ENCODE data around the gene GABRG3.

The GABRG3 gene

DNA sequence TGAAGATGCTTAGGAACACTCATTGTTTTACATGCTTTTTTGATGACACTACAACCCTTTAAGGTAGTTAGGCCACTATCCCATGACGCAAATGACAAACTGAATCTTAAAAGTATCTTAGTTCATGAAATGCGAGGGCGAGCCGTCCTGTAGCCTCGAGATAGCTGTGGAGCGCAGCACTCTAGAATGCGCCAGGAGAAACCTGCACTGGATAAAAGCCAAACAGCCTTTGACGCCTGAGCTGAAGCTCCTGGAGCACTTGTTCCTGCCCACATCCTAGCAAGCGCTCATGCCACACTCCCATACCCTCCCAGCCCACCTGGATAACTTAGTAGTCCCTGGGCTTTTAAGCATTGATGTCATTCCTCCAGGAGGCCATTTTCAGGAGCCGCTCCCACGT is 516.9 kb downstream of the GABRG3 start:
- TF ChIP-seq KLF7 (tag by site-specific recombination; IDR thresholded peaks at IDR 0.05; ENCODE audit: borderline replicate concordance) (no peak), ZNF138 (tag by site-specific recombination; IDR thresholded peaks at IDR 0.05; ENCODE audit: borderline replicate concordance) (no peak), KLF8 (tag by site-specific recombination; IDR thresholded peaks at IDR 0.05) (no peak)
- TF ChIP-seq, protein P1, sequence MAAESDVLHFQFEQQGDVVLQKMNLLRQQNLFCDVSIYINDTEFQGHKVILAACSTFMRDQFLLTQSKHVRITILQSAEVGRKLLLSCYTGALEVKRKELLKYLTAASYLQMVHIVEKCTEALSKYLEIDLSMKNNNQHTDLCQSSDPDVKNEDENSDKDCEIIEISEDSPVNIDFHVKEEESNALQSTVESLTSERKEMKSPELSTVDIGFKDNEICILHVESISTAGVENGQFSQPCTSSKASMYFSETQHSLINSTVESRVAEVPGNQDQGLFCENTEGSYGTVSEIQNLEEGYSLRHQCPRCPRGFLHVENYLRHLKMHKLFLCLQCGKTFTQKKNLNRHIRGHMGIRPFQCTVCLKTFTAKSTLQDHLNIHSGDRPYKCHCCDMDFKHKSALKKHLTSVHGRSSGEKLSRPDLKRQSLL (tag by site-specific recombination; IDR thresholded peaks at IDR 0.05), result no peak
- TF ChIP-seq, protein P2, sequence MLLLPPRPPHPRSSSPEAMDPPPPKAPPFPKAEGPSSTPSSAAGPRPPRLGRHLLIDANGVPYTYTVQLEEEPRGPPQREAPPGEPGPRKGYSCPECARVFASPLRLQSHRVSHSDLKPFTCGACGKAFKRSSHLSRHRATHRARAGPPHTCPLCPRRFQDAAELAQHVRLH (tag by site-specific recombination; IDR thresholded peaks at IDR 0.05), result no peak
- POLR2A ChIA-PET, result no interaction called here
- Histone ChIP-seq H3K4me3 (ENCODE audit: low read depth, low read length) (no peak overlapping the region), H3K9me3 (ENCODE audit: control insufficient read depth, insufficient read depth, low read depth, low read length) (no peaks in the 10 kb centered on the region), H3K4me1 (ENCODE audit: control insufficient read depth, insufficient read depth, low read length) (no peaks in the 10 kb centered on the region), H3K36me3 (ENCODE audit: control insufficient read depth in 2 of 2, insufficient read depth in 1 of 2, low read length in 2 of 2) (no peaks in the 10 kb centered on the region), H3K27ac (ENCODE audit: extremely low read depth, low read depth, low read length) (no peak overlapping the region)
- CTCF ChIA-PET, result no interaction called here

DNA sequence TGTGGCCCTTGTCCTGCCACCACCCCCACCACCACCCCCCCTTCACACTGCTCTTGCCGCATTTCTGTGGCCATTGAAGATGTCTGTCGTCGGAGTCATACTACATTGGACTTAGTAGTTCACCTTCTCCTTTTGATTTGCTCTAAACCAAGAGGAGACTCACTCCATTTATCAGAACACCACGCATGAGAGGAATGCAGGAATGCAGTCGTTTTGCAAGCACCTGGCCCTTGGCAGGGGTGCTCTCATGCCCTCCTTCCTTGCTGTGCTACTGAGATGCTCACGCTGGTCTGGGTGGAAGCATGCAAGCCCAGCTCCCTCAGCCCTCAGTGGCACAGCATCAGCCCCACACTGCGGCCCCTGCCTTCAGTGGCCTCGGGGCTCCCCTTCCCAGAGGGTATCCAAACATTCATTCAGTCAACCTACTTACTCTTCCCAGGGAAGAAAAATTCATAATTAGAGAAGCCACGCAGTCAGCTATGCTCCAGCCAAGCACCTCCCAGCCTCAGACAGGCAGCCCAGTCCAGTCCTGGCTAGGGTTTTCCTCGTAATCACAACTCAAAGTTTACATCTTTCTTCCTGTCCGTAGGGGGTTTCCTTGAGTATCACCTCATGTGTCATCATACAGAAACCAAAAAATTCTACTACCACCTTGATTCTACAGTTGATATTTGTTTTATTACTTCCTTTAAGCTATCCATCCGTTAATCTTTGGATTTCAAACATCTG is 520.0 kb downstream of the GABRG3 start:
- TF ChIP-seq ZNF560 (tag by site-specific recombination; IDR thresholded peaks at IDR 0.05; ENCODE audit: borderline replicate concordance) (no peak), ZSCAN23 (tag by site-specific recombination; IDR thresholded peaks at IDR 0.05) (no peak), ZNF2 (tag by site-specific recombination; IDR thresholded peaks at IDR 0.05) (no peak), ZNF843 (tag by site-specific recombination; IDR thresholded peaks at IDR 0.05) (no peak), ZNF138 (tag by site-specific recombination; IDR thresholded peaks at IDR 0.05; ENCODE audit: borderline replicate concordance) (no peak), ZNF623 (tag by site-specific recombination; IDR thresholded peaks at IDR 0.05) (no peak), ZNF530 (tag by site-specific recombination; IDR thresholded peaks at IDR 0.05; ENCODE audit: low read depth) (no peak), ZNF24 (tag by site-specific recombination; IDR thresholded peaks at IDR 0.05) (no peak), ZNF830 (tag by site-specific recombination; IDR thresholded peaks at IDR 0.05; ENCODE audit: low read depth) (no peak), ZFP3 (tag by site-specific recombination; IDR thresholded peaks at IDR 0.05; ENCODE audit: low read depth) (no peak)
- TF ChIP-seq, protein P3, sequence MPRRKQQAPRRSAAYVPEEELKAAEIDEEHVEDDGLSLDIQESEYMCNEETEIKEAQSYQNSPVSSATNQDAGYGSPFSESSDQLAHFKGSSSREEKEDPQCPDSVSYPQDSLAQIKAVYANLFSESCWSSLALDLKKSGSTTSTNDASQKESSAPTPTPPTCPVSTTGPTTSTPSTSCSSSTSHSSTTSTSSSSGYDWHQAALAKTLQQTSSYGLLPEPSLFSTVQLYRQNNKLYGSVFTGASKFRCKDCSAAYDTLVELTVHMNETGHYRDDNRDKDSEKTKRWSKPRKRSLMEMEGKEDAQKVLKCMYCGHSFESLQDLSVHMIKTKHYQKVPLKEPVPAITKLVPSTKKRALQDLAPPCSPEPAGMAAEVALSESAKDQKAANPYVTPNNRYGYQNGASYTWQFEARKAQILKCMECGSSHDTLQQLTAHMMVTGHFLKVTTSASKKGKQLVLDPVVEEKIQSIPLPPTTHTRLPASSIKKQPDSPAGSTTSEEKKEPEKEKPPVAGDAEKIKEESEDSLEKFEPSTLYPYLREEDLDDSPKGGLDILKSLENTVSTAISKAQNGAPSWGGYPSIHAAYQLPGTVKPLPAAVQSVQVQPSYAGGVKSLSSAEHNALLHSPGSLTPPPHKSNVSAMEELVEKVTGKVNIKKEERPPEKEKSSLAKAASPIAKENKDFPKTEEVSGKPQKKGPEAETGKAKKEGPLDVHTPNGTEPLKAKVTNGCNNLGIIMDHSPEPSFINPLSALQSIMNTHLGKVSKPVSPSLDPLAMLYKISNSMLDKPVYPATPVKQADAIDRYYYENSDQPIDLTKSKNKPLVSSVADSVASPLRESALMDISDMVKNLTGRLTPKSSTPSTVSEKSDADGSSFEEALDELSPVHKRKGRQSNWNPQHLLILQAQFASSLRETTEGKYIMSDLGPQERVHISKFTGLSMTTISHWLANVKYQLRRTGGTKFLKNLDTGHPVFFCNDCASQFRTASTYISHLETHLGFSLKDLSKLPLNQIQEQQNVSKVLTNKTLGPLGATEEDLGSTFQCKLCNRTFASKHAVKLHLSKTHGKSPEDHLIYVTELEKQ (tag by site-specific recombination; IDR thresholded peaks at IDR 0.05; ENCODE audit: borderline replicate concordance), result no peak
- TF ChIP-seq, protein P4, sequence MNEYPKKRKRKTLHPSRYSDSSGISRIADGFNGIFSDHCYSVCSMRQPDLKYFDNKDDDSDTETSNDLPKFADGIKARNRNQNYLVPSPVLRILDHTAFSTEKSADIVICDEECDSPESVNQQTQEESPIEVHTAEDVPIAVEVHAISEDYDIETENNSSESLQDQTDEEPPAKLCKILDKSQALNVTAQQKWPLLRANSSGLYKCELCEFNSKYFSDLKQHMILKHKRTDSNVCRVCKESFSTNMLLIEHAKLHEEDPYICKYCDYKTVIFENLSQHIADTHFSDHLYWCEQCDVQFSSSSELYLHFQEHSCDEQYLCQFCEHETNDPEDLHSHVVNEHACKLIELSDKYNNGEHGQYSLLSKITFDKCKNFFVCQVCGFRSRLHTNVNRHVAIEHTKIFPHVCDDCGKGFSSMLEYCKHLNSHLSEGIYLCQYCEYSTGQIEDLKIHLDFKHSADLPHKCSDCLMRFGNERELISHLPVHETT (tag by site-specific recombination; IDR thresholded peaks at IDR 0.05), result no peak
- TF ChIP-seq, protein P5, sequence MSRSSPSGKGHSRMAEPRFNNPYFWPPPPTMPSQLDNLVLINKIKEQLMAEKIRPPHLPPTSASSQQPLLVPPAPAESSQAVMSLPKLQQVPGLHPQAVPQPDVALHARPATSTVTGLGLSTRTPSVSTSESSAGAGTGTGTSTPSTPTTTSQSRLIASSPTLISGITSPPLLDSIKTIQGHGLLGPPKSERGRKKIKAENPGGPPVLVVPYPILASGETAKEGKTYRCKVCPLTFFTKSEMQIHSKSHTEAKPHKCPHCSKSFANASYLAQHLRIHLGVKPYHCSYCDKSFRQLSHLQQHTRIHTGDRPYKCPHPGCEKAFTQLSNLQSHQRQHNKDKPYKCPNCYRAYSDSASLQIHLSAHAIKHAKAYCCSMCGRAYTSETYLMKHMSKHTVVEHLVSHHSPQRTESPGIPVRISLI (tag by site-specific recombination; IDR thresholded peaks at IDR 0.05), result no peak
- TF ChIP-seq, protein P6, sequence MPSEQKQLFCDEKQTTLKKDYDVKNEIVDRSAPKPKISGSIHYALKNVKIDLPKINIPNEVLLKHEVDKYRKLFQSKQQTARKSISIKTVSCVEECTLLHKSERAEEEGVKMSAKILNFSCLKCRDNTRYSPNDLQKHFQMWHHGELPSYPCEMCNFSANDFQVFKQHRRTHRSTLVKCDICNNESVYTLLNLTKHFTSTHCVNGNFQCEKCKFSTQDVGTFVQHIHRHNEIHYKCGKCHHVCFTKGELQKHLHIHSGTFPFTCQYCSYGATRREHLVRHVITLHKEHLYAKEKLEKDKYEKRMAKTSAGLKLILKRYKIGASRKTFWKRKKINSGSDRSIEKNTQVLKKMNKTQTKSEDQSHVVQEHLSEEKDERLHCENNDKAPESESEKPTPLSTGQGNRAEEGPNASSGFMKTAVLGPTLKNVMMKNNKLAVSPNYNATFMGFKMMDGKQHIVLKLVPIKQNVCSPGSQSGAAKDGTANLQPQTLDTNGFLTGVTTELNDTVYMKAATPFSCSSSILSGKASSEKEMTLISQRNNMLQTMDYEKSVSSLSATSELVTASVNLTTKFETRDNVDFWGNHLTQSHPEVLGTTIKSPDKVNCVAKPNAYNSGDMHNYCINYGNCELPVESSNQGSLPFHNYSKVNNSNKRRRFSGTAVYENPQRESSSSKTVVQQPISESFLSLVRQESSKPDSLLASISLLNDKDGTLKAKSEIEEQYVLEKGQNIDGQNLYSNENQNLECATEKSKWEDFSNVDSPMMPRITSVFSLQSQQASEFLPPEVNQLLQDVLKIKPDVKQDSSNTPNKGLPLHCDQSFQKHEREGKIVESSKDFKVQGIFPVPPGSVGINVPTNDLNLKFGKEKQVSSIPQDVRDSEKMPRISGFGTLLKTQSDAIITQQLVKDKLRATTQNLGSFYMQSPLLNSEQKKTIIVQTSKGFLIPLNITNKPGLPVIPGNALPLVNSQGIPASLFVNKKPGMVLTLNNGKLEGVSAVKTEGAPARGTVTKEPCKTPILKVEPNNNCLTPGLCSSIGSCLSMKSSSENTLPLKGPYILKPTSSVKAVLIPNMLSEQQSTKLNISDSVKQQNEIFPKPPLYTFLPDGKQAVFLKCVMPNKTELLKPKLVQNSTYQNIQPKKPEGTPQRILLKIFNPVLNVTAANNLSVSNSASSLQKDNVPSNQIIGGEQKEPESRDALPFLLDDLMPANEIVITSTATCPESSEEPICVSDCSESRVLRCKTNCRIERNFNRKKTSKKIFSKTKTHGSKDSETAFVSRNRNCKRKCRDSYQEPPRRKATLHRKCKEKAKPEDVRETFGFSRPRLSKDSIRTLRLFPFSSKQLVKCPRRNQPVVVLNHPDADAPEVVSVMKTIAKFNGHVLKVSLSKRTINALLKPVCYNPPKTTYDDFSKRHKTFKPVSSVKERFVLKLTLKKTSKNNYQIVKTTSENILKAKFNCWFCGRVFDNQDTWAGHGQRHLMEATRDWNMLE (tag by site-specific recombination; conservative IDR thresholded peaks at IDR 0.05; ENCODE audit: low read depth), result no peak
- ChIA-PET CTCF (interaction anchor here (0.7 kb wide), 1 partner anchor 8 kb away, joined by 3 read pairs; no protein-coding TSS in a partner anchor), POLR2A (no interaction called here)
- H3K9me3 ChIP-seq (ENCODE audit: control insufficient read depth, insufficient read depth, low read depth, low read length), result no peaks in the 10 kb centered on the region
- H3K27ac ChIP-seq (ENCODE audit: extremely low read depth, low read depth, low read length), result no peak overlapping the region
- H3K36me3 ChIP-seq (ENCODE audit: control insufficient read depth in 2 of 2, insufficient read depth in 1 of 2, low read length in 2 of 2), result no peaks in the 10 kb centered on the region
- no peaks in the 10 kb centered on the region for H3K4me1 ChIP-seq (ENCODE audit: control insufficient read depth, insufficient read depth, low read length)
- no peak overlapping the region for H3K4me3 ChIP-seq (ENCODE audit: low read depth, low read length)
